Measurements from ENCODE around the gene KLRD1.

GRCh38 chr12:10366875-10367274 is 59.2 kb downstream of the KLRD1 start:
- TF ChIP-seq CTCF (IDR thresholded peaks at IDR 0.05 in 8 of 11, conservative IDR thresholded peaks at IDR 0.05 in 3 of 11) (no peak), POLR2AphosphoS5 (IDR thresholded peaks at IDR 0.05) (no peak)
